Lung (tissue), 12 donors: ENCODE results near the gene CARMIL1. TPM values are rescaled to one million over a fixed set of nuclear protein-coding genes. Genes with fewer than 3 reads are reported as not detected.

Experiments used
- ATAC-seq: fragments of 200-7000 bp; cut with Tn5 transposase; one replicate; pipeline ENCODE4 v1.9.1; 2020; ENCODE audit warnings: moderate number of reproducible peaks; ENCODE audit not compliant: insufficient read depth, low FRiP score
- DNase-seq, 3 donors: peaks; one replicate each; pipeline ENCODE4 v3.0.0-alpha.2; 2013 to 2017
- H3K27ac ChIP-seq, 2 donors: one replicate each; pipeline ENCODE4 v1.5.1; 2013; ENCODE audit warnings: mild to moderate bottlenecking in 2 of 2, moderate library complexity in 2 of 2, control low read depth in 1 of 2, inconsistent platforms in 1 of 2, low read depth in 1 of 2, low read length in 1 of 2
- H3K27me3 ChIP-seq, 3 donors: one replicate each; pipeline ENCODE4 v1.5.1; 2013; ENCODE audit warnings: low read length in 2 of 3; ENCODE audit not compliant: control insufficient read depth in 3 of 3, insufficient read depth in 3 of 3
- H3K36me3 ChIP-seq, 4 donors: one replicate each; pipeline ENCODE4 v1.5.1; 2013; ENCODE audit warnings: low read length in 4 of 4, mild to moderate bottlenecking in 1 of 4, moderate library complexity in 1 of 4; ENCODE audit not compliant: control insufficient read depth in 4 of 4, insufficient read depth in 4 of 4
- H3K4me1 ChIP-seq, 5 donors: one replicate each; pipeline ENCODE4 v1.5.1; 2013; ENCODE audit warnings: low read length in 5 of 5, mild to moderate bottlenecking in 2 of 5, moderate library complexity in 1 of 5; ENCODE audit not compliant: control insufficient read depth in 5 of 5, insufficient read depth in 5 of 5
- H3K4me3 ChIP-seq: one replicate; pipeline ENCODE4 v1.5.1; 2013; ENCODE audit warnings: mild to moderate bottlenecking, control low read depth, moderate library complexity
- H3K9ac ChIP-seq, 2 donors: one replicate each; pipeline ENCODE4 v1.5.1; 2013; ENCODE audit warnings: low read length in 2 of 2, control low read depth in 1 of 2; ENCODE audit not compliant: insufficient read depth in 1 of 2
- H3K9me3 ChIP-seq, 4 donors: one replicate each; pipeline ENCODE4 v1.5.1; 2013; ENCODE audit warnings: low read length in 3 of 4, mild to moderate bottlenecking in 1 of 4, moderate library complexity in 1 of 4; ENCODE audit not compliant: control insufficient read depth in 4 of 4, insufficient read depth in 3 of 4
- whole genome bisulfite sequencing, 2 donors: extraction: QIAGEN DNeasy Blood & Tissue Kit; methylation state at CpG; one replicate each; pipeline ENCODE4 v1.1.7; 2013; 5-methylcytosine and 5-hydroxymethylcytosine counted together
- polyA plus RNA-seq, 2 donors: library from polyadenylated mRNA; stranded (reverse); fragments of 200-250 nt; gene quantifications; one replicate each; pipeline ENCODE4 v1.2.1, GENCODE V29; 2013
- total RNA-seq, 2 donors: library from RNA; depleted of rRNA in 1 of 2; stranded (reverse); fragments of >200 nt in 1 of 2; gene quantifications; one replicate each; pipeline ENCODE4 v1.2.1, GENCODE V29; 2014 to 2021
- TF ChIP-seq, protein P1 (sequence below): IDR thresholded peaks from 2 replicates; pipeline ENCODE4 v1.5.1; 2012; ENCODE audit warnings: mild to moderate bottlenecking; ENCODE audit errors: control extremely low read depth, extremely low read depth
- donor health status: control.
- donor health status: control.
- donor health status: Bipolar disorder and iron deficiency.
- donor health status: healthy.
- donor health status: DM: yes; HTN: yes; CAD: no.

CARMIL1 gene
- total and polyA plus RNA-seq, 4 donors, result 8.0 to 38.3 (median 34.9) TPM

DNA sequence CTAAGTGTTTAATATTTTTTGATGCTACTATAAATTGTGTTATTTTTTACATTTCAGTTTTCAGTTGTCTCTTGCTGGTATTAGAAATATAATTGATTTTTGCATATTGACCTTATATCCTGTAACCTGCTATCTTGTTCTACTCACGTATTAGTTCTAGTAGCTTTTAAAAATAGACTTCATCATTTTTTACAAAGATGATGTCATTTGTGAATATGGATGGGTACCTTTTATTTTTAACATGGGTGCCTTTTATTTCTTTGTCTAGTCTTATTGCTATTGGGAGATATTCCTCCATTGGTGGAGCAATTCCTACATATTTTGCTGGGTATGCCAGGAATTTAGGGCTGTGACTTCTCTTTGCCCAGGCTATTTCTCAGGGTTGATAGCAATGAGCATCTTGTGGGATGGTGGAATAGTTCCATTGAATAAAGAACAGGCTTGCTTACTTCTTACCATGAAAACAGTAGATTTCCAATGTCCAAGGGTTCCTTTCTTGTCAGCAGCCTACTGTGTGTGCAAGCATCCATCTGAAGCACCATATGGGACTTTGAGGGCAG lies 149.7 kb downstream of the CARMIL1 start:
- peaks cover 0 to 14% (median 0%) of the 10 kb centered on the region in 5 donors for H3K4me1 ChIP-seq
- no peak overlapping the region for H3K27ac ChIP-seq
- H3K9me3 ChIP-seq, result no peaks in the 10 kb centered on the region
- H3K27me3 ChIP-seq, result no peaks in the 10 kb centered on the region
- no peaks in the 10 kb centered on the region for H3K36me3 ChIP-seq
- DNase-seq (no peak), ATAC-seq (no peak)
- WGBS, 2 donors, result 87% methylated on average over 1 of the region's 1 CpG
- no peak overlapping the region for H3K4me3 ChIP-seq
- H3K9ac ChIP-seq, result no peak overlapping the region
- TF ChIP-seq, protein P1, sequence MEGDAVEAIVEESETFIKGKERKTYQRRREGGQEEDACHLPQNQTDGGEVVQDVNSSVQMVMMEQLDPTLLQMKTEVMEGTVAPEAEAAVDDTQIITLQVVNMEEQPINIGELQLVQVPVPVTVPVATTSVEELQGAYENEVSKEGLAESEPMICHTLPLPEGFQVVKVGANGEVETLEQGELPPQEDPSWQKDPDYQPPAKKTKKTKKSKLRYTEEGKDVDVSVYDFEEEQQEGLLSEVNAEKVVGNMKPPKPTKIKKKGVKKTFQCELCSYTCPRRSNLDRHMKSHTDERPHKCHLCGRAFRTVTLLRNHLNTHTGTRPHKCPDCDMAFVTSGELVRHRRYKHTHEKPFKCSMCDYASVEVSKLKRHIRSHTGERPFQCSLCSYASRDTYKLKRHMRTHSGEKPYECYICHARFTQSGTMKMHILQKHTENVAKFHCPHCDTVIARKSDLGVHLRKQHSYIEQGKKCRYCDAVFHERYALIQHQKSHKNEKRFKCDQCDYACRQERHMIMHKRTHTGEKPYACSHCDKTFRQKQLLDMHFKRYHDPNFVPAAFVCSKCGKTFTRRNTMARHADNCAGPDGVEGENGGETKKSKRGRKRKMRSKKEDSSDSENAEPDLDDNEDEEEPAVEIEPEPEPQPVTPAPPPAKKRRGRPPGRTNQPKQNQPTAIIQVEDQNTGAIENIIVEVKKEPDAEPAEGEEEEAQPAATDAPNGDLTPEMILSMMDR, result no peak

DNA sequence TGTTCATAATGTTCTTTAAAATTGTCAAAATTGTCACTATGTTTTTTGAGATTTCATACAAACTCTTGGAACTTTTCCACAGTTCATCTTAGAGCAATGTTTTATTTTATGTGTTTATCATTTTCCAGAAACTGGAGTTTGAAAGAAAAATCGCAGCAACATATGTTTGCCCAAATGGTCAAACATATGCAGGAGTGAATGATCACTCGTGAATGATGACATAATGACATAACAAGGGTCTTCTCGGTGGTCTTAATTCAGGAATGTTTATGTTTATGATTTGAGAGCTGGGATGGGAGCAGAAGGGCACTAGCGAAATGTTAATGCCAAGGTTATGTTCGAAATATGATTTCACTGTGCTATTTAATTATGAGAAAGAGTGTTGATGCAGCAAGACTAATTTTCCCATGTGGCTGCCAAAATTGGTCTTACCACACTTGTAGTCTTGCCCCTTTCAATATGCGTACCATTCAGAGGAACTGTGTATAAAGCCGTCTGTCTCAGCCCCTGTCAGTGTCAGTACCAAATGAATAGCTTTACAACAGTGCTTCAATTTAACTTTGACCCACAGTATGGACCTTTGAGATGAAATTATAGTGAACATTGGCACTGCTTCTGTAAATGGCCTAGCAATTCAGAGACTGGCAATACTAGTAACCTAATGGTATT lies 152.3 kb downstream of the CARMIL1 start:
- ATAC-seq (no peak), DNase-seq (no peak)
- Histone ChIP-seq H3K4me1 (peaks cover 0 to 14% (median 2%) of the 10 kb centered on the region in 5 donors), H3K9ac (no peak overlapping the region), H3K36me3 (no peaks in the 10 kb centered on the region), H3K9me3 (no peaks in the 10 kb centered on the region), H3K4me3 (no peak overlapping the region), H3K27me3 (no peaks in the 10 kb centered on the region), H3K27ac (no peak overlapping the region)
- 76 to 79% methylated on average over 7 of the region's 7 CpGs for WGBS, 2 donors
- TF ChIP-seq, protein P1, result no peak

DNA sequence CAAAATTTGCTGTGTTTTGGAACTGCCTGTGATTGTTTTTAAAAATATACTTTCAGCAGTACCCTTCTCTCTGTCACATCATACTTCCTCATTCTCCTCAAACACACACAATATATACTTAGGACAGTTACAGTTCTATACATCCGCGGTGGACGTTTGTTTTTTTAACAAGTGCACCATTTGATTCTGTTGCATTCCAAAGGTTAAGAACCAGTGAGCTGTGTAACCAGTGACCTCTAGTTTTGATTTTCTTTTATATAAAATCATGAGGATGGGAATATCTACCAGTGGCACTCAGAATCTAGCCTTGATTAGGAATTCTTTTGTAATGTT lies 152.8 kb downstream of the CARMIL1 start:
- H3K9me3 ChIP-seq, result no peaks in the 10 kb centered on the region
- H3K36me3 ChIP-seq, result no peaks in the 10 kb centered on the region
- DNase-seq, result no peak
- no peaks in the 10 kb centered on the region for H3K27me3 ChIP-seq
- peaks cover 0 to 14% (median 4%) of the 10 kb centered on the region in 5 donors for H3K4me1 ChIP-seq
- no peak overlapping the region for H3K9ac ChIP-seq
- TF ChIP-seq, protein P1, result no peak
- no peak overlapping the region for H3K27ac ChIP-seq
- no peak overlapping the region for H3K4me3 ChIP-seq
- ATAC-seq, result no peak
- 21 to 49% methylated on average over 3 of the region's 3 CpGs for WGBS, 2 donors
